GM19240 (cell line): ENCODE results near the gene NTN1.
"Not testable (repeated sequence)": the region's sequence is repeated elsewhere in the genome, so short reads cannot be mapped to it uniquely, and the experiment has no call there.

ENCODE experiments used
- DNase-seq: peaks from one replicate; pipeline ENCODE4 v3.0.0; 2011; ENCODE audit warnings: low spot score; ENCODE audit not compliant: insufficient read length

Gene NTN1

GRCh38 chr17:9242983-9243382 is 221.7 kb downstream of the NTN1 start:
- DNase-seq = no peak

DNA sequence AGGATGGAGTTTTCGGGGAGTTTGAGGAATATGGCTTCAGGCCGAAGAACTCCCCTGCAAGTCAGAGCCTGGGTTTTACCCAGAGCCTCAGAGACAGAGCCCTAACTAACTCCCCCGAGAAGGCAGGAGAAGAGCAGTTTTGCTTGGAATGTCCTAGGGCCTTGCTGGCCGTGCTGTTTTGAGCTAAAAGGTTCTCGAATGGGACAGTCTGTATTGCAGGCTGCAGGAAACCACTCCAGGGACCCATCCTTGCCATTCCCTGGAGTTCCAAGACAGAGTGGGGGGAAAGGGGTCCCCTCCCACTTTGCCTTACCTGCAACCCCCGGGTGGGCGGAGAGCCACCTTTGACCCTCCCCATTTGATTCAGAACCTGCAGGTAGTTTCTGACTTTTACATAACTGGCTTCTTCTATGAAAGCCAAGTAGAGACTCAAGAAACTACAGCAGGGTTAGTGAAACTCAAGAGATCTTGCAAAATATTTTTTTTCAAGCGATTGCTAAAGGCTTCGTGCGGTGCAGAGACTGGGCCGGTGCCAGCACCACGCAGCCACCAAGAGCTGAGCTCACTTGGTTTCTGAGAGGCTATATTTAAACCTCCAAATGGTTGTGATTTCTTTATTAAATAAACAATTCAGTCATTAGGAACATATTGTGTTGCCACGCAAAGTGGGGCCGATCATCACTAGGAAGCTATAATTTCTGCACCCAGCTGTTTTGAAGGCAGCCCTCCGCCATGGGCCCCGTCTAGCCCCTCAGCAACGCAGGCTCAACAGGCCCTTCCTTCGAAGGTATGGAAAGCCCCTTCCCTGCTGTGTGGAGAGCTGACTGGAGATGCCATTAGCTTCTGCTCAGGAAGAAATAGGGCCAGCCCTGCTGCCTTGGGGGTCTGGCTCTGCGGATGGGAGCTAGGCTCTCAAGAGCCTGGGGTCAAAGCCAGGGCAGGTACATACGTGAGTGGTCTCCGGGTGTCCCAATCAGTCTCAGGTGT is 223.0 kb downstream of the NTN1 start:
- DNase-seq = no peak

GRCh38 chr17:9247401-9247938 is 226.2 kb downstream of the NTN1 start:
- no peak for DNase-seq

GRCh38 chr17:9249245-9249953 is 228.1 kb downstream of the NTN1 start:
- no peak for DNase-seq

DNA sequence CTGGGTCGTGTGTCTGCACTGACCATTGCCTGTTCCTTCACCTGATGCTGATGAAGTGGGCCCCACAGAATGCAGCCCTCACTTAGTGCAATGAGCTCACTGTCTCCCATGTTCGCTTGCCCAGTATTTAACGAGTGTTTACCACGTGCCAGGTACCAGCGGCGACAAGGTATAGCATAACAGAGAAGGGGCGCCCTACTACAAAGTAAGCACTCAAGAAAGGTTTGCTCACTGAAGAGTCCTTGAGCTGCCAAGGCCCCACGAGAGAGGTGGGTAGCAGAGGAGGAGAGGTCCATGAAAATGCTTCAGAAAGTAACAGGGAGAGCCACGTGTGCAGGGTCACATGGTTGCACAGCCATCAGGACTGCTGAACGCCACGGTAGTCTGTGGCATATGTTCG is 230.0 kb downstream of the NTN1 start:
- DNase-seq = no peak

- DNase-seq = no peak
These were observed 232.0 kb downstream of the NTN1 start for GRCh38 chr17:9253308-9253707.

DNA sequence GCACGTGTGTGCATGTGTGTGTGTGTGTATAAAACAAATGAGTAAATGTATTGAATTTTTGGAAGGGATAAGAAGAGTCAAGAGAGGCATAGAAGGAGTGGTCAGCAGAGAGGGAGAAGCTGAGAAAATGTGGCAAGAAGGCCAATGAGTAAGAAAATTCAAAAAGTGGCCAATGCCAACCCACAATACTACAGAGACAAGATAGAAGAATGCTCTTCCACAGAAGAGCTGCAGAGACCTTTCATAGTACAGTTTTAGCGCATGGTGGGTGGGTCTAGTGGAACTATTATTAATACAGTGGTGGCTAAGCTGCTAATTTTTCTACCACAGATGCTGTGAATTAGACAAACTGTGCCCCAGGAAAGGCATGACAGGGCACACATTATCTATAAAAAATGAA is 233.5 kb downstream of the NTN1 start:
- no peak for DNase-seq

- no peak for DNase-seq
These were observed 234.5 kb downstream of the NTN1 start for GRCh38 chr17:9255833-9256232.

GRCh38 chr17:9256361-9256750 is 235.0 kb downstream of the NTN1 start:
- no peak for DNase-seq

DNA sequence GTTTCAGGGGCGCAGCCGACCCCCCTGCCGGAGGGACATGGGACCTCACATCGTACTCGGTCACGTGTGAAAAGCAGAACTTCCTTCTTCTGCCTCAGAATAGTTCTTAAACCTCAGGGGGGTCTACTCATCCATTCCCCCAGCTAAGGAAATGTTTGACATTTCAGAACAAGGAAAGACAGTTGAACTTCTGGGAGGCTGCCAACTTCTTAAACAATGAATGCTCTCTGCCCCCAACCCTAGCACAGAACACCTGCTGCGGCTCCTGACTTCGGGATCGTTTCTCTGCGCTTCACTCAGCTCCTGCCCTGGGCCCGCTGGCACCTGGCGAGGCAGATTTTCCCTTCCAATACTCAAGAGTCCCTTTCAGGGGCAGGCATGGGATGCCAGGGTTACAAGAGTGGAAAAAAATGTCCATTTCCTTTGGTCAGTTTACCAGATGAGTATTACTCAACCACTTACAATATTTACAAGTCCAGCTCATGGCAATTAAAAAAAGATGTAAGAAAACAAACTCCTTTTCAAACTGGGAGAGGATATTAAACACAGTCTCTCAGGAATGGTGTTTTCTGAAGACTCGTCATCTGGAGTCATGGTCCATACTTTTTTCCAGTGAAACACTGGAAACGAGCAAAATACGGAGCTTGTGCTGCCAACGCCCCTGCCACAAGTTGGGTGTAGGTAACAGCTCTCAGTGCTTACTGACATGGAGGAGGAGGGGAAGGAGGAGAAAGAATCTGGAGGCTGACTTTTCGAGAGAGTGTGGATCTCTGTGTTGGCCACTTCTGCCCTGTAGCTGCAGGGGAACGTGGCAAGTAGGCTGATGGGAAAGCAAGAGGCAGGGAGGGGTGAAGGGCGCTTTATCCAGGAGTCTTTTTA is 235.7 kb downstream of the NTN1 start:
- DNase-seq = no peak

DNA sequence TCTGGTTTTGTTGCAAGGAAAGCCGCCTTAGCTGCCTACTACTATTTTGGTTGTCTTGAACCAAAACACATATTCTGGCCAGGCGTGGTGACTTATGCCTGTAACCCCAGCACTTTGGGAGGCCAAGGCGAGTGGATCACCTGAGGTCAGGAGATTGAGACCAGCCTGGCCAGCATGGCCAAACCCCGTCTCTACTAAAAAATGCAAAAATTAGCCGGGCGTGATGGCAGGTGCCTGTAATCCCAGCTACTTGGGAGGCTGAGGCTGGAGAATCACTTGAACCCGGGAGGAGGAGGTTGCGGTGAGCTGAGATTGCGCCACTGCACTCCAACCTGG is 236.3 kb downstream of the NTN1 start:
- not testable (repeated sequence) for DNase-seq

- no peak for DNase-seq
These were observed 237.1 kb downstream of the NTN1 start for GRCh38 chr17:9258115-9259015.

DNA sequence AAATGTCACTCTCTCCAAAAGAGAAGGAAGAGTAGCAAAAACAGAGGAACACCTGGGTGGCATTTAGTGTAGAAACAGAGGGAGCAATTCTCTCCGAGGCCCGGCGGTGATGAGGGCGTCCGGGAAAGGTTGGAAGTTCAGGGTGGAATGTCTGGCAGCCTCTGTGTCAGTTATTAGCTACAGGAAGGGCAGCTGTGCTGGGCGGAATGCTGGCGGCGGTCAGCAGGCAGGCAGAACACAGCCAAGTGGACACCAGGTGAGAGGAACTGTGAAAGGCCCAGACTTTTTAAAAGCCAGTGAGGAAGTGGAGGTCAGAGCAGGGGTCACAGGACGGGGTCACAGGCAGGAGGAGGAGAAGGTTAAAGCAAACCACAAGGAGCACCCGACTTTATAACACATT is 238.1 kb downstream of the NTN1 start:
- DNase-seq = no peak

DNA sequence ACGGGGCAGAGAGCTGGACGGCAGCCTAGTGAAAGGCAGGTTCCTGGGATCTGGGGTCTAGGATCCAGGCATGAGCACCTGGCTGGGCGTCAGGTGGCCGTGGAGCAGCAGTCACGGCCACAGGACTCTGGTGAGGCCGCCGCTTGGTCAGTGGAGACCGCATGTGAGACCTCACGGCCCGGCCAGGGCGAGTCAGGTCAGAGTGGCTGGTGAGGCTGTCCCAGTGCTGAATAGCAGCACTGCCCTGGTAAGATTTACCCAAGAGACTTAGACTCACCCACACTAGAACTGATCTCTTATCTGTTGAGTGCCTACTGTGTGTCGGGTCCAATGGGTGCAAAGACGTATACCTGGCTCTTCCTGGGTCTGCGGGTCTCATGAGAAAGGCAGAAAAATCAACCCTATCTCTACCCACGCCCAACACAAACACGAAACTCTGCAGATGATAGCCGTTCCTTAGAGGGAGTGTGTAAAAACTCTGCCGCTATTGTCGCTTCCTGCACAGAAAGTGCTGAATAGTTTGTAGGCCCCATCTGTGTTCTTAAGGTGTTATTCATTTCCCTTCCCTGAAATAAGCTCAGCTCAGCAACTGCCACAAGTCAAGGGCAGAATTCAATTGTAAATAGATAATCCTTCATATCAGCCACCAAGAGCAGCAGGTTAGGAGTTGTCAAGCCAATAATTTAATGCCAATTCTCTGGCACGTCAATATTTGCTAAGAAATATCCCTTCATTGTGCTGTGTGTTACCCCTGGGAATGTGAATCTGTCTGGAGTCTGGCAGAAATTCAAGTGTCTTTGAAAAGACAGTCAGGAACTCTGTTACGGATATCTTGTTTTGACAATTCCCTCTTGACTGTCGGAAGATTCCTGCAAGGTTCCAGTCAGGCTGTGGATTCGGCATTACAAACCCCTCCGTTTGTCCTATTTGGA is 240.0 kb downstream of the NTN1 start:
- DNase-seq = no peak

DNA sequence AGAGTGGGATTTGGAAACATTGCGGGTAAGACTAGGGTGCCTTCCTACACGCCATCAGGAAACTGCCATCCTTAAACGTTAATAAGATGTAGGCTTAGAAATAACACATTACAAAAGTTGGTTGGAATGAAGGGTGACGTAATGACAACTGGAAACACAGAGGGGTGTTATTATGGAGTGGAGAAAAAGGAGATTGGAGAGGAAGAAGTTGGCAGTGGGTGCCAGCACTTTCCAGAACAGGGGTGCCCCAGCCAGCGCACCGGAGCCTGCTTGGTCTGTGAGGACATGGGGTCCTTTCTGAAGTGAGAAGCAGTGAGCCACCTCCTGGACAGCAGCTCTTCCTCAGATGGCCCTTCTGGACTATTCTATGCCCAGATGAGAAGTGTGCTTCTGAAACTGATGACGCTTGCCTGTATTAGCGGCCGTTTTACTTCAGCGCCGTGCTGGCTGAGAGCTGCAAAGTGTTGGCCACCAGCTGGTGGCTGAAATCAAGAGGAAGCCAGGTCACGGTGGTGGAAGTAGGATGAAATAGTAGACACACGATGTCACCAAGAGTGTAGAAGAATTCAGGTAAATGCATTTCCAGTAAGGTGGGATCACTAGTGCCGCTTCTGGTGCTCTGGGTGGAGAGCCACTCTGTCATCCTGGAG is 244.8 kb downstream of the NTN1 start:
- DNase-seq = no peak

- no peak for DNase-seq
These were observed 245.4 kb downstream of the NTN1 start for GRCh38 chr17:9266697-9267117.

DNA sequence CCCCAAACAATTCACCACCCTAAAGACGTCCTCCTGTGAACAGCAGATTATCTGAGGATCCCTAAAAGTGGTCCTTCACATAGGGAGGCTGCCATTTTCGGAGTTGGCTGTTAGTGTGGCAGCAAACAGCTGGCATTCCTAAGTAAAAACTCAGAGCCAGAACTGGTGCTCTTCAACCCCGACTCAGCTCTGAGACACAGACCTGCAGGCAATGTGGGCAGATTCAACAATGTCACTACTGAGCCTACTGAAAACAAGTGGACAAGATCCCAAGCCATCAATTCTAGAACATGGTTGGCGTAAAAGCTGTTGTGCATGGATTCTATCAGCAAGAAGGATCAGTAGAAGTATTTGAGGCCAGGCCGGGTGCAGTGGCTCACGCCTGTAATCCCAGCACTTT is 247.2 kb downstream of the NTN1 start:
- no peak for DNase-seq

- no peak for DNase-seq
These were observed 248.2 kb downstream of the NTN1 start for GRCh38 chr17:9269350-9270035.
